Stomach (tissue), 9 donors: ENCODE measurements around the gene RFX2. TPM values are rescaled to one million over a fixed set of nuclear protein-coding genes. Genes with fewer than 3 reads are reported as not detected.
"Not testable (repeated sequence)": the region's sequence is repeated elsewhere in the genome, so short reads cannot be mapped to it uniquely, and the experiment has no call there.

Experiments used
- DNase-seq, 2 donors: peaks; one replicate each; pipeline versions ENCODE4 v3.0.0 to v3.0.0-alpha.2; 2013 to 2019
- H3K27ac ChIP-seq, 5 donors: fragments of 200-600 bp in 4 of 5; sonication (generic) in 4 of 5; one replicate each; pipeline ENCODE4 v1.5.1; 2013 to 2019; ENCODE audit warnings: mild to moderate bottlenecking in 1 of 5, moderate library complexity in 1 of 5
- H3K27me3 ChIP-seq, 3 donors: fragments of 200-600 bp; sonication (generic); one replicate each; pipeline ENCODE4 v1.5.1; 2017 to 2019; ENCODE audit warnings: mixed run types in 1 of 3
- H3K36me3 ChIP-seq, 4 donors: fragments of 200-600 bp; sonication (generic); 1 replicate in 3 of 4; 2 replicates in 1 of 4; pipeline ENCODE4 v1.5.1; 2016 to 2019
- H3K4me1 ChIP-seq, 4 donors: fragments of 200-600 bp; sonication (generic); one replicate each; pipeline ENCODE4 v1.5.1; 2016 to 2019
- H3K4me3 ChIP-seq, 4 donors: fragments of 200-600 bp; sonication (generic) in 3 of 4; one replicate each; pipeline ENCODE4 v1.5.1; 2016 to 2019; ENCODE audit warnings: mild to moderate bottlenecking in 1 of 4
- H3K9me3 ChIP-seq, 4 donors: fragments of 200-600 bp; sonication (generic); one replicate each; pipeline ENCODE4 v1.5.1; 2016 to 2019
- EP300 ChIP-seq: sonication (generic); formaldehyde crosslinking; IDR thresholded peaks from one replicate; pipeline ENCODE4 v1.6.1; 2017; ENCODE audit warnings: antibody characterized with exemption
- POLR2A ChIP-seq, 4 donors: fragments of 450-650 bp; IDR thresholded peaks; one replicate each; pipeline ENCODE4 v1.6.1; 2016; ENCODE audit warnings: antibody characterized with exemption in 4 of 4, control low read depth in 2 of 4, mild to moderate bottlenecking in 1 of 4, moderate library complexity in 1 of 4
- POLR2AphosphoS5 ChIP-seq, 3 donors: sonication (generic); formaldehyde crosslinking; IDR thresholded peaks; one replicate each; pipeline ENCODE4 v1.6.1; 2016; ENCODE audit warnings: antibody characterized with exemption in 3 of 3
- WGBS, 5 donors: extraction: QIAGEN DNeasy Blood & Tissue Kit in 3 of 5; methylation state at CpG; one replicate each; pipeline versions ENCODE4 v1.1.5 to v1.1.7; 2013 to 2018; 5-methylcytosine and 5-hydroxymethylcytosine counted together
- intact Hi-C: fragments of 100-400 bp; cut with DNase I; formaldehyde crosslinking; loops from one replicate; pipeline ENCODE4 v1.15.1; 2023; ENCODE audit warnings: low total_unique reads
- polyA plus RNA-seq, 3 donors: library from polyadenylated mRNA; stranded (reverse); fragments of 200-250 nt; gene quantifications; one replicate each; pipeline ENCODE4 v1.2.3, GENCODE V29; 2013
- total RNA-seq, 5 donors: library from RNA; depleted of rRNA; stranded (reverse); fragments of >200 nt; gene quantifications; one replicate each; pipeline versions ENCODE4 v1.1.0 to v1.2.3, GENCODE V29; 2014 to 2016
- TF ChIP-seq, protein P1 (sequence below), 7 experiments: fragments of 450-650 bp in 4 of 7; fragments of 200-600 bp in 3 of 7; sonication (generic) in 3 of 7; IDR thresholded peaks; one replicate each; pipeline ENCODE4 v1.5.1; 2016 to 2019; ENCODE audit warnings: antibody characterized with exemption in 7 of 7, control low read depth in 2 of 7, mild to moderate bottlenecking in 1 of 7
- donor health status: healthy with polysubstance abuse.
- donor health status: Bipolar disorder and iron deficiency.
- donor health status: healthy.

The RFX2 gene
- total and polyA plus RNA-seq, 8 donors, result 1.2 to 123 (median 8.0) TPM

DNA sequence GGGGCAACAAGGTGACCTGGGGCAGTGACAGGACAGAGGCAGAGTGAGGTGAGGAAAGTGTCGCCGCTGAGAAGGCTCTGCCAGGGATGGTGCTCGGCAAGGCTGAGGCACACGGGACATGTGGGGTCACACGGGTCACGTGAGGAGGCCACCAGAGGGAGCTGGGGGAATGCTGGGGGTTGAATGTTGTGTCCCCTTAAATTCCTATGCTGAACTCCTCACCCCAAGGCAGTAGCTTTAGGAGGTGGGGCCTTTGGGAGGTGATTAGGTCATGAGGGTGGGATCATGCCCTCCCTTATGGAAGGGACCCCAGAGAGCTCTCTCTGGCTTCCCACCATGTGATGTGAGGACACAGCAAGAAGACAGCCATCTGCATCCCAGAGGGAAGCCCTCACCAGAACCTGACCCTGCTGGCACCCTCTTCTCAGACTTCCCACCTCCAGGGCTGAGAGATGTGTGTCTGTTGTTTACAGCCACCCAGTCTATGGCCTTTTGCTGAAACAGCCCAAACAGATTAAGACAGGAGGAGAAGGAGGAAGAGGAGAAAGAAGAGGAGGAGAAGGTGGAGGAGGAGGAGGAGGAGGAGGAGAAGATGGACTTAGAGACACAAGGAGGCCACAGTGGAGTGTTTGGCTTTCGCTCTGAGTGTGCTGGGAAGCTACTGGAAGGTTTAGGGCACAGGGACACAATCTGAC, 35.4 kb downstream of the RFX2 start:
- TF ChIP-seq EP300, result no peak
- TF ChIP-seq, protein P1, sequence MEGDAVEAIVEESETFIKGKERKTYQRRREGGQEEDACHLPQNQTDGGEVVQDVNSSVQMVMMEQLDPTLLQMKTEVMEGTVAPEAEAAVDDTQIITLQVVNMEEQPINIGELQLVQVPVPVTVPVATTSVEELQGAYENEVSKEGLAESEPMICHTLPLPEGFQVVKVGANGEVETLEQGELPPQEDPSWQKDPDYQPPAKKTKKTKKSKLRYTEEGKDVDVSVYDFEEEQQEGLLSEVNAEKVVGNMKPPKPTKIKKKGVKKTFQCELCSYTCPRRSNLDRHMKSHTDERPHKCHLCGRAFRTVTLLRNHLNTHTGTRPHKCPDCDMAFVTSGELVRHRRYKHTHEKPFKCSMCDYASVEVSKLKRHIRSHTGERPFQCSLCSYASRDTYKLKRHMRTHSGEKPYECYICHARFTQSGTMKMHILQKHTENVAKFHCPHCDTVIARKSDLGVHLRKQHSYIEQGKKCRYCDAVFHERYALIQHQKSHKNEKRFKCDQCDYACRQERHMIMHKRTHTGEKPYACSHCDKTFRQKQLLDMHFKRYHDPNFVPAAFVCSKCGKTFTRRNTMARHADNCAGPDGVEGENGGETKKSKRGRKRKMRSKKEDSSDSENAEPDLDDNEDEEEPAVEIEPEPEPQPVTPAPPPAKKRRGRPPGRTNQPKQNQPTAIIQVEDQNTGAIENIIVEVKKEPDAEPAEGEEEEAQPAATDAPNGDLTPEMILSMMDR (IDR thresholded peaks at IDR 0.05), result no peak
- no peaks in the 10 kb centered on the region for H3K36me3 ChIP-seq
- no peaks in the 10 kb centered on the region for H3K9me3 ChIP-seq
- H3K27ac ChIP-seq, result peak overlapping the region in 4 of 5 donors; percentile 60 to 78 (median 72)
- H3K4me1 ChIP-seq, result peaks cover 3 to 13% (median 6%) of the 10 kb centered on the region in 4 donors
- H3K27me3 ChIP-seq, result no peaks in the 10 kb centered on the region
- intact Hi-C loops, result no loop called here
- 80 to 86% (median 82%) methylated on average over 7 of the region's 7 CpGs for WGBS, 5 donors
- DNase-seq, result no peak
- no peak overlapping the region for H3K4me3 ChIP-seq

- Histone ChIP-seq H3K4me1 (peaks cover 3 to 13% (median 6%) of the 10 kb centered on the region in 4 donors), H3K9me3 (no peaks in the 10 kb centered on the region), H3K4me3 (no peak overlapping the region), H3K36me3 (no peaks in the 10 kb centered on the region), H3K27me3 (no peaks in the 10 kb centered on the region), H3K27ac (peak overlapping the region in 3 of 5 donors; percentile 60 to 78 (median 74))
- TF ChIP-seq EP300 (no peak), POLR2A (IDR thresholded peaks at IDR 0.05) (no peak), POLR2AphosphoS5 (IDR thresholded peaks at IDR 0.05) (no peak)
- TF ChIP-seq, protein P1 (IDR thresholded peaks at IDR 0.05), result no peak
- 85 to 91% (median 87%) methylated on average over 17 of the region's 17 CpGs for WGBS, 5 donors
- intact Hi-C loops, result no loop called here
- DNase-seq, result no peak
Observed at GRCh38 chr19:6073858-6074708, 36.2 kb downstream of the RFX2 start.

GRCh38 chr19:6073233-6073632, 37.1 kb downstream of the RFX2 start:
- H3K4me3 ChIP-seq, H3K27me3 ChIP-seq, H3K27ac ChIP-seq, intact Hi-C loops, H3K9me3 ChIP-seq, DNase-seq, H3K36me3 ChIP-seq: not testable (repeated sequence)
- 89 to 91% (median 90%) methylated on average over 10 of the region's 10 CpGs for WGBS, 5 donors
- H3K4me1 ChIP-seq, result peaks cover 3 to 21% (median 11%) of the 10 kb centered on the region in 4 donors

DNA sequence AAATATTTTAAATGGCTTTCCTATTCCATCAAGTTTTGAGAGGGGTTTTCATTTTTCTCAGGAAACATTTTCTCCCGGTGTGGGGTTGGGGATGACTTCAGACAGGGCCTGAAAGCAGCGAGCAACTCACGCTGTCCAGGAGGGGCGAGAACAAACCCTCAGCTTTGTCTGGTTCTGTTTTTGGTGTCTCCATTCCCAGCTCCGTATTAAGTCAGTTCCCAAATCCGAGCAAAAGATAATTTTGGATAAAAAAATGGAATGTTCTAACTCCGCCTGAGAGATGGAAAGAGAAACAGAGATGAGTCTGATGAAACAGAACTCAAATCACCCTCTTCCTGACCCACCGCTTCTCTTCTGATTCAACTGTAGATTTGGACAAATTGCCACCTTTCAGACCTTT, 38.4 kb downstream of the RFX2 start:
- WGBS, 5 donors, result 69 to 90% (median 84%) methylated on average over 8 of the region's 8 CpGs
- H3K4me1 ChIP-seq, result peaks cover 0 to 29% (median 19%) of the 10 kb centered on the region in 4 donors
- H3K4me3 ChIP-seq, result no peak overlapping the region
- H3K9me3 ChIP-seq, result no peaks in the 10 kb centered on the region
- intact Hi-C loops, result no loop called here
- H3K36me3 ChIP-seq, result no peaks in the 10 kb centered on the region
- H3K27ac ChIP-seq, result peak overlapping the region in 4 of 5 donors; percentile 44 to 82 (median 76)
- H3K27me3 ChIP-seq, result no peaks in the 10 kb centered on the region
- TF ChIP-seq POLR2AphosphoS5 (IDR thresholded peaks at IDR 0.05) (no peak), EP300 (no peak), POLR2A (IDR thresholded peaks at IDR 0.05) (no peak)
- TF ChIP-seq, protein P1 (IDR thresholded peaks at IDR 0.05), result no peak
- no peak for DNase-seq
